DLD1 (cell line): ENCODE results near the gene SCAMP2.
"Not testable (repeated sequence)": the region's sequence is repeated elsewhere in the genome, so short reads cannot be mapped to it uniquely, and the experiment has no call there.

Source experiments
- in situ Hi-C: cut with HindIII; loops from 2 replicates; pipeline ENCODE4 v1.10.0; 2017; ENCODE audit warnings: low sequenced_read_pairs

Gene SCAMP2

GRCh38 chr15:74873036-74873755 is at the start of gene SCAMP2:
SCAMP2 (minus strand) TSS chr15:74873365; CDS start chr15:74873255, 110 bp downstream.
- in situ Hi-C loops = no loop called here

- in situ Hi-C loops = no loop called here
Measured at GRCh38 chr15:74920456-74920855, 47.3 kb upstream of the SCAMP2 start.

GRCh38 chr15:74917676-74918075 is 44.5 kb upstream of the SCAMP2 start:
- in situ Hi-C loops = no loop called here

GRCh38 chr15:74913799-74914198 is 40.6 kb upstream of the SCAMP2 start:
- in situ Hi-C loops = not testable (repeated sequence)

GRCh38 chr15:74913041-74913440 is 39.9 kb upstream of the SCAMP2 start:
- in situ Hi-C loops = no loop called here

GRCh38 chr15:74908635-74909034 is 35.5 kb upstream of the SCAMP2 start:
- in situ Hi-C loops = loop anchor here (10.0 kb wide), 1 partner anchor 94 kb away; the partner anchor contains the start of gene LMAN1L

GRCh38 chr15:74907163-74907870 is 34.2 kb upstream of the SCAMP2 start:
- in situ Hi-C loops = loop anchor here (10.0 kb wide), 1 partner anchor 93 kb away; the partner anchor contains the start of gene LMAN1L

- in situ Hi-C loops = loop anchor here (10.0 kb wide), 1 partner anchor 92 kb away; the partner anchor contains the start of gene LMAN1L
Measured at GRCh38 chr15:74906450-74907162, 33.4 kb upstream of the SCAMP2 start, which contains the start of gene FAM219B. FAM219B (minus strand) TSS chr15:74906851; CDS start chr15:74906800, 51 bp downstream.

GRCh38 chr15:74906067-74906449 is 32.9 kb upstream of the SCAMP2 start:
- in situ Hi-C loops = loop anchor here (10.0 kb wide), 1 partner anchor 91 kb away; the partner anchor contains the start of gene LMAN1L

- in situ Hi-C loops = loop anchor here (10.0 kb wide), 1 partner anchor 89 kb away; the partner anchor contains the start of gene LMAN1L
Measured at GRCh38 chr15:74904190-74904805, 31.1 kb upstream of the SCAMP2 start.

GRCh38 chr15:74903676-74904075 is 30.5 kb upstream of the SCAMP2 start:
- in situ Hi-C loops = loop anchor here (10.0 kb wide), 1 partner anchor 89 kb away; the partner anchor contains the start of gene LMAN1L

- in situ Hi-C loops = loop anchor here (10.0 kb wide), 1 partner anchor 88 kb away; the partner anchor contains the start of gene LMAN1L
Measured at GRCh38 chr15:74902295-74903075, 29.3 kb upstream of the SCAMP2 start.

GRCh38 chr15:74901612-74902063 is 28.5 kb upstream of the SCAMP2 start:
- in situ Hi-C loops = loop anchor here (10.0 kb wide), 1 partner anchor 87 kb away; the partner anchor contains the start of gene LMAN1L

GRCh38 chr15:74897300-74897701 is 24.1 kb upstream of the SCAMP2 start:
- in situ Hi-C loops = no loop called here

- in situ Hi-C loops = no loop called here
Measured at GRCh38 chr15:74896316-74896715, 23.2 kb upstream of the SCAMP2 start.

GRCh38 chr15:74895830-74896229 is 22.7 kb upstream of the SCAMP2 start:
- in situ Hi-C loops = no loop called here

GRCh38 chr15:74894383-74894782 is 21.2 kb upstream of the SCAMP2 start:
- in situ Hi-C loops = not testable (repeated sequence)

- in situ Hi-C loops = no loop called here
Measured at GRCh38 chr15:74893627-74894026, 20.5 kb upstream of the SCAMP2 start.

- in situ Hi-C loops = no loop called here
Measured at GRCh38 chr15:74892931-74893330, 19.8 kb upstream of the SCAMP2 start.

GRCh38 chr15:74892313-74892712 is 19.1 kb upstream of the SCAMP2 start:
- in situ Hi-C loops = no loop called here
